Suprapubic skin (tissue), 4 donors: ENCODE data around the gene IQCK. TPM values are rescaled to one million over a fixed set of nuclear protein-coding genes. Genes with fewer than 3 reads are reported as not detected.
A peak's percentile ranks its signal among the peaks of the same experiment; 100 is the strongest.

Source experiments
- DNase-seq, 2 donors: peaks; one replicate each; pipeline ENCODE4 v3.0.0-alpha.2; 2019; ENCODE audit warnings: low spot score in 2 of 2
- H3K27ac ChIP-seq: fragments of 200-600 bp; sonication (generic); one replicate; pipeline ENCODE4 v1.5.1; 2019
- H3K27me3 ChIP-seq: fragments of 200-600 bp; sonication (generic); one replicate; pipeline ENCODE4 v1.5.1; 2019
- H3K36me3 ChIP-seq: fragments of 200-600 bp; sonication (generic); one replicate; pipeline ENCODE4 v1.5.1; 2019
- H3K4me1 ChIP-seq: fragments of 200-600 bp; sonication (generic); one replicate; pipeline ENCODE4 v1.5.1; 2019
- H3K4me3 ChIP-seq: fragments of 200-600 bp; sonication (generic); one replicate; pipeline ENCODE4 v1.5.1; 2019; ENCODE audit warnings: mild to moderate bottlenecking
- H3K9me3 ChIP-seq: fragments of 200-600 bp; sonication (generic); one replicate; pipeline ENCODE4 v1.5.1; 2019
- EP300 ChIP-seq: sonication (generic); formaldehyde crosslinking; IDR thresholded peaks from one replicate; pipeline ENCODE4 v1.6.1; 2017; ENCODE audit warnings: antibody characterized with exemption
- POLR2A ChIP-seq, 2 donors: fragments of 450-650 bp; IDR thresholded peaks; one replicate each; pipeline ENCODE4 v1.6.1; 2017; ENCODE audit warnings: antibody characterized with exemption in 2 of 2, mild to moderate bottlenecking in 2 of 2, moderate library complexity in 2 of 2
- POLR2AphosphoS5 ChIP-seq, 3 donors: sonication (generic); formaldehyde crosslinking; IDR thresholded peaks; one replicate each; pipeline ENCODE4 v1.6.1; 2017; ENCODE audit warnings: antibody characterized with exemption in 3 of 3
- WGBS: methylation state at CpG from one replicate; pipeline ENCODE4 v1.1.5; 2018; 5-methylcytosine and 5-hydroxymethylcytosine counted together
- total RNA-seq, 4 donors: library from RNA; depleted of rRNA; stranded (reverse); fragments of >200 nt; gene quantifications; one replicate each; pipeline ENCODE4 v1.1.0, GENCODE V29; 2016
- TF ChIP-seq, protein P1 (sequence below), 2 donors: fragments of 200-600 bp in 1 of 2; fragments of 450-650 bp in 1 of 2; sonication (generic) in 1 of 2; IDR thresholded peaks; one replicate each; pipeline ENCODE4 v1.5.1; 2016 to 2019; ENCODE audit warnings: antibody characterized with exemption in 2 of 2, mild to moderate bottlenecking in 1 of 2, moderate library complexity in 1 of 2

IQCK gene
- total RNA-seq, 4 donors from 2014 or later: 10.7 to 21.6 (median 18.7) TPM

DNA sequence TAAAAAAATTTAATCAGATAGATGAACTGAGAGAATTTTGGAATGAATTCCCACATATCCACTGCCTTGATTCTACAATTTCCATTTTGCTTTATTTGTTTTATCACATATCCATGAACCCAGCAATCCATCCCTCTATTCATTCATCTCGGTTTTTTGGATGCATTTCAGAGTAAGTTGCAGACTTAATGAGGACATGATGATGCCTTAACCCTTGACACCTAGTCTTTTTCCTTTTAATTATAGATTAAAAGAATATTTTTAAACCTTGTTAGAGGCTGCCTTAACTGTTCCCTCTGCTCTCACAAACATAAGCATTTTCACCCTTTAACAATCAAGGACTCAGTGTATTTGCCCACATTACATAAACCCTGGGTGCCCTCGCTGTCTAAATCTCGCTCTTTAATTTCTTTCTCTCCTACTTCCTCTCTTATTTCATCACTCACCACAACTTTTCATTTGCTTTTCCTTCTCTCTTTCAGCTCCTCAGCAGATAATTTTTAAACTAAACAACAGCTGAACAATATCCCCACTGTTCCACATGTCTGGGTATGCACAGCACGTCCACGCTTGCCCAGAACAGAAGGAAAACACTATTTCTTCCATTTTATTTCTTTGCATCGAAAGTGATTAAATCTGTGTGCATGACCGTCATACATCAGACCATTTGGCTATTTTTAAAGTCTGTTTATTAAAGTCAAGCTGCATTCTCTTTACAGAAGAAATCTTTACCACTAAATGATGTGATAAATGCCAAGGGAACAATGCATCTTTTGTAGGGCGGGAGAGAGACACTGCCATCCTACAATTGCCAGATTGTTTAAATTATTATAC, 39.9 kb downstream of the IQCK start:
- Histone ChIP-seq H3K27me3 (no peaks in the 10 kb centered on the region), H3K4me3 (no peak overlapping the region), H3K9me3 (no peaks in the 10 kb centered on the region), H3K4me1 (peaks cover 10% of the 10 kb centered on the region), H3K27ac (peak overlapping the region; percentile 24), H3K36me3 (no peaks in the 10 kb centered on the region)
- DNase-seq: no peak
- no peak for TF ChIP-seq POLR2A (IDR thresholded peaks at IDR 0.05)
- TF ChIP-seq, protein P1, sequence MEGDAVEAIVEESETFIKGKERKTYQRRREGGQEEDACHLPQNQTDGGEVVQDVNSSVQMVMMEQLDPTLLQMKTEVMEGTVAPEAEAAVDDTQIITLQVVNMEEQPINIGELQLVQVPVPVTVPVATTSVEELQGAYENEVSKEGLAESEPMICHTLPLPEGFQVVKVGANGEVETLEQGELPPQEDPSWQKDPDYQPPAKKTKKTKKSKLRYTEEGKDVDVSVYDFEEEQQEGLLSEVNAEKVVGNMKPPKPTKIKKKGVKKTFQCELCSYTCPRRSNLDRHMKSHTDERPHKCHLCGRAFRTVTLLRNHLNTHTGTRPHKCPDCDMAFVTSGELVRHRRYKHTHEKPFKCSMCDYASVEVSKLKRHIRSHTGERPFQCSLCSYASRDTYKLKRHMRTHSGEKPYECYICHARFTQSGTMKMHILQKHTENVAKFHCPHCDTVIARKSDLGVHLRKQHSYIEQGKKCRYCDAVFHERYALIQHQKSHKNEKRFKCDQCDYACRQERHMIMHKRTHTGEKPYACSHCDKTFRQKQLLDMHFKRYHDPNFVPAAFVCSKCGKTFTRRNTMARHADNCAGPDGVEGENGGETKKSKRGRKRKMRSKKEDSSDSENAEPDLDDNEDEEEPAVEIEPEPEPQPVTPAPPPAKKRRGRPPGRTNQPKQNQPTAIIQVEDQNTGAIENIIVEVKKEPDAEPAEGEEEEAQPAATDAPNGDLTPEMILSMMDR (IDR thresholded peaks at IDR 0.05): no peak
- TF ChIP-seq EP300: no peak
- no peak for TF ChIP-seq POLR2AphosphoS5 (IDR thresholded peaks at IDR 0.05)
- 59% methylated on average over 8 of the region's 8 CpGs for WGBS

DNA sequence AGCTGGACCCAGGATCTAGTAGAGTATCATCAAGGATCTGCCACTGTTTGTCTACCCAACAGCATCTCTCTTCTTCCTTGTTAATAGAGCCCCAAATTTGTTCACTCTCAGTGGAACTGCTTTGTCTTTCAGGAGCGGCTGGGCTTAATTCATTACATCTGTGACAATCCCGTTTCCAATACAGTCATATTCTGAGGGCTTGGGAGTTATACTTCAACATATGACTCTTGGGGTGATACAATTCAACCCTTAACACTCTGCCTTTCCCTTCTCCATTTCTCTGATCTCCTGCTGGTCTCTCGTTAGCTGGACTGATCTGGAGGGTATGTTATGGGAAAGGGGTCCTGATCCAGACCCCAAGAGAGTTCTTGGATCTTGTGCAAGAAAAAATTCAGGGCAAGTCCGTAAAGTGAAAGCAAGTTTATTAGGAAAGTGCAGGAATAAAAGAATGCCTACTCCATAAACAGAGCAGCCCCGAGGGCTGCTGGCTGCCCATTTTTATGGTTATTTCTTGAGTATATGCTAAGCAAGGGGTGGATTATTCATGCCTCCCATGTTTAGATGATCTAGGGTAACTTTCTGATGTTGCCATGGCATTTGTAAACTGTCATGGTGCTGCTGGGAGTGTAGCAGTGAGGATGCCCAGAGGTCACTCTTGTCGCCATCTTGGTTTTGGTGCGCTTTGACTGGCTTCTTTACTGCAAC, 42.4 kb downstream of the IQCK start:
- H3K27me3 ChIP-seq: no peaks in the 10 kb centered on the region
- WGBS: 74% methylated on average over 7 of the region's 7 CpGs
- no peaks in the 10 kb centered on the region for H3K36me3 ChIP-seq
- no peaks in the 10 kb centered on the region for H3K9me3 ChIP-seq
- TF ChIP-seq EP300 (no peak), POLR2A (IDR thresholded peaks at IDR 0.05) (no peak), POLR2AphosphoS5 (IDR thresholded peaks at IDR 0.05) (no peak)
- TF ChIP-seq, protein P1 (IDR thresholded peaks at IDR 0.05): no peak
- no peak for DNase-seq
- H3K27ac ChIP-seq: no peak overlapping the region
- H3K4me3 ChIP-seq: peak overlapping the region; percentile 16
- peaks cover 10% of the 10 kb centered on the region for H3K4me1 ChIP-seq

DNA sequence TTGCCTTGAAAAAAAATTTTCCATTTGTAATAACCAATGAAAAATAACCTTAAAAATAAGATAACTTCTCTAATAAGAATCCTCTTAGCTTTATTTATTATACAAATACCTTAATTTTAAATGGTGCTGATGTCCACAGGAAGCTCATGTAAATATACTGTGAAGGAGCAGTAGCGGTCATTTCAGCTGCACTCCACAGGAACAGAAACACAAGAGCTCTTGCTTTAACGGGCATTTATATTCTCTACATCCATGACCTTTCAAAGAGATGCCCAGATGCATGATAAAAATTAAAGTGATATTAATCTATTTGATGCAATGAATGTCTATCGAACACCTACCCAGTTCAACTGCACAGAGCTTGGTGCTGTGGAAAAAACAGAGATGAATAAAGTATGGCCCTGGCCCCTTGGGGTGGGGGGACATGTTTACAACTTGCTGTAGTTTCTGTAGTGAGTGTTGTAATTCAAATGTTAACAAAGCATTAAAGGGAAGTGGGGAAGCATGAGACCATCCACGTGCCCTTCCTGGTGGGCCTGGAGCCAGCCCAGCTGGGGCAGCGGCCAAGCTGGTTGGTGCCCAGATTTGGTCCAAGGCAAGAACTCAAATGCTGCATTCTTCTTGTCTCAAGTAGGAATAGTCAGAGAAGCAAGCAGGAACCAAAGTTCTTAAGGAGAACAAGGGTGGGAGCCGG, 47.9 kb downstream of the IQCK start:
- Histone ChIP-seq H3K4me1 (peaks cover 8% of the 10 kb centered on the region), H3K9me3 (no peaks in the 10 kb centered on the region), H3K36me3 (no peaks in the 10 kb centered on the region), H3K27me3 (no peaks in the 10 kb centered on the region), H3K27ac (no peak overlapping the region), H3K4me3 (no peak overlapping the region)
- DNase-seq: no peak
- WGBS: 58% methylated on average over 6 of the region's 6 CpGs
- TF ChIP-seq, protein P1 (IDR thresholded peaks at IDR 0.05): no peak
- no peak for TF ChIP-seq POLR2AphosphoS5 (IDR thresholded peaks at IDR 0.05)
- TF ChIP-seq EP300: no peak
- TF ChIP-seq POLR2A (IDR thresholded peaks at IDR 0.05): no peak

DNA sequence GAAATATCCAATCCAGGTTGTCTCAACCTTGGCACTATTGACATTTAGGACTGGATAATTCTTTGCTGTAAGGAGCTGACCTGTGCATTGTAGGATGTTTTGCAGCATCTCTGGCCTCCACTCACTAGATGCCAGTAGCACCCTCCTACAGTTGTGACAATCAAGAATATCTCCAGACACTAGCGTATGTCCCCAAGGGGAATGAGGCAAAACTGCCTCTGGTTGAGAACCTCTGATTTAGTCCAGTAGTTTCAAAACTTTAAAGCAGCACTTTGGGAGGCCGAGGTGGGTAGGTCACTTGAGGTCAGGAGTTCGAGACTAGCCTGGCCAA, 48.4 kb downstream of the IQCK start:
- 87% methylated on average over 3 of the region's 3 CpGs for WGBS
- no peak overlapping the region for H3K4me3 ChIP-seq
- no peaks in the 10 kb centered on the region for H3K9me3 ChIP-seq
- DNase-seq: no peak
- H3K27me3 ChIP-seq: no peaks in the 10 kb centered on the region
- peaks cover 7% of the 10 kb centered on the region for H3K4me1 ChIP-seq
- H3K36me3 ChIP-seq: no peaks in the 10 kb centered on the region
- no peak overlapping the region for H3K27ac ChIP-seq
- TF ChIP-seq POLR2AphosphoS5 (IDR thresholded peaks at IDR 0.05): no peak
- TF ChIP-seq, protein P1 (IDR thresholded peaks at IDR 0.05): no peak
- no peak for TF ChIP-seq POLR2A (IDR thresholded peaks at IDR 0.05)
- no peak for TF ChIP-seq EP300

DNA sequence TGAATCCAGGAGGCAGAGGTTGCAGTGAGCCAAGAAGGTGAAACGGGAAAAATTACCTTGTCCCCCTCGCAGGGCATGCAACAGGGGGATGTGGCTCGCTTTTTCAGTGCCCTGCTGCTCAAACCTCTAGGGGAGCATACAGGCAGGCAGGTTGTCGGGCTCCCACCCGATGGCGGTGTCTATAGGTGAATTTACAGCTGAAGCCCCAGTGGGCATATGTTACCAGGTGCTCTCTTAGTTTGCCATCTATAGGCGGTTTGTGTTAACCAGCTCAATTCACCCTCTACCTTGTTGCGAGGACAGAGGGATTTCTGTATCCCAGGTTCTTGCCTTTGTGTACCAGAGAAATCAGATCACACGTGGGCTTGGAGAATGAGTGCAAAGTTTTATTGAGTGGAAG, 48.9 kb downstream of the IQCK start:
- no peak for TF ChIP-seq POLR2AphosphoS5 (IDR thresholded peaks at IDR 0.05)
- TF ChIP-seq EP300: no peak
- no peak for TF ChIP-seq POLR2A (IDR thresholded peaks at IDR 0.05)
- TF ChIP-seq, protein P1 (IDR thresholded peaks at IDR 0.05): no peak
- 94% methylated on average over 6 of the region's 9 CpGs for WGBS
- Histone ChIP-seq H3K4me3 (no peak overlapping the region), H3K27ac (no peak overlapping the region), H3K36me3 (no peaks in the 10 kb centered on the region), H3K4me1 (peaks cover 7% of the 10 kb centered on the region), H3K9me3 (no peaks in the 10 kb centered on the region), H3K27me3 (no peaks in the 10 kb centered on the region)
- no peak for DNase-seq
